Panc1 (cell line): ENCODE results near the gene MAPKAP1.

Experiments
- POLR2AphosphoS5 ChIP-seq: IDR thresholded peaks from 2 replicates; pipeline ENCODE4 v1.6.1; 2012; ENCODE audit warnings: mild to moderate bottlenecking, low read depth, low read length, moderate library complexity
- SIN3A ChIP-seq: IDR thresholded peaks from 2 replicates; pipeline ENCODE4 v1.6.1; 2012; ENCODE audit warnings: low read depth, mild to moderate bottlenecking, low read length, moderate library complexity, borderline replicate concordance; ENCODE audit not compliant: insufficient read depth
- TCF7L2 ChIP-seq: IDR thresholded peaks from 2 replicates; pipeline ENCODE4 v1.6.1; 2011; ENCODE audit warnings: mild to moderate bottlenecking, low read depth, low read length, inconsistent platforms
- TF ChIP-seq, protein P1 (sequence below): fragments of 450-650 bp; IDR thresholded peaks from 2 replicates; pipeline ENCODE4 v1.5.1; 2017; ENCODE audit warnings: mild to moderate bottlenecking
- TF ChIP-seq, protein P2 (sequence below), 2 experiments: IDR thresholded peaks; 2 replicates each; pipeline ENCODE4 v1.6.1; 2011 to 2012; ENCODE audit warnings: low read depth in 2 of 2, control low read depth in 1 of 2, low read length in 1 of 2, mild to moderate bottlenecking in 1 of 2, moderate library complexity in 1 of 2; ENCODE audit not compliant: insufficient read depth in 1 of 2

DNA sequence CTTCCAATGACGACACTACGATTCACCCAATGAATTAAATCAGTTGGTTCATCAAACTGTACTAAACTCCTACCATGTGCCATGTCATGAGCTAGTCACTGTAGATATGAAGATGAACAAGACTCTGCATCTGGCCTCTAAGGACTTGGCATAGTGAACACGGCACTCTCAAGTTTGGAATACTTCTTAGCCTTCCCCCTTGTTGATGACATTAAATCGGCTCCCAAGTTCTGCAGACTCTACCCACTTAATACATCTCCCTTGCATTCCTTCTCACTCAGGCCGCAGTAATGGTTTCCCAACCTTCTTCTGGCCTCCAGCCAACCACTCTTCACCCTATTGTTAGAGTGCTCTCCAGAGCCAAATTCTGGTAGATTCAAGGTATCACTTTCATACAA lies 184.7 kb downstream of the MAPKAP1 start:
- TF ChIP-seq POLR2AphosphoS5 (no peak), TCF7L2 (no peak), SIN3A (no peak)
- TF ChIP-seq, protein P1, sequence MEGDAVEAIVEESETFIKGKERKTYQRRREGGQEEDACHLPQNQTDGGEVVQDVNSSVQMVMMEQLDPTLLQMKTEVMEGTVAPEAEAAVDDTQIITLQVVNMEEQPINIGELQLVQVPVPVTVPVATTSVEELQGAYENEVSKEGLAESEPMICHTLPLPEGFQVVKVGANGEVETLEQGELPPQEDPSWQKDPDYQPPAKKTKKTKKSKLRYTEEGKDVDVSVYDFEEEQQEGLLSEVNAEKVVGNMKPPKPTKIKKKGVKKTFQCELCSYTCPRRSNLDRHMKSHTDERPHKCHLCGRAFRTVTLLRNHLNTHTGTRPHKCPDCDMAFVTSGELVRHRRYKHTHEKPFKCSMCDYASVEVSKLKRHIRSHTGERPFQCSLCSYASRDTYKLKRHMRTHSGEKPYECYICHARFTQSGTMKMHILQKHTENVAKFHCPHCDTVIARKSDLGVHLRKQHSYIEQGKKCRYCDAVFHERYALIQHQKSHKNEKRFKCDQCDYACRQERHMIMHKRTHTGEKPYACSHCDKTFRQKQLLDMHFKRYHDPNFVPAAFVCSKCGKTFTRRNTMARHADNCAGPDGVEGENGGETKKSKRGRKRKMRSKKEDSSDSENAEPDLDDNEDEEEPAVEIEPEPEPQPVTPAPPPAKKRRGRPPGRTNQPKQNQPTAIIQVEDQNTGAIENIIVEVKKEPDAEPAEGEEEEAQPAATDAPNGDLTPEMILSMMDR, result no peak
- TF ChIP-seq, protein P2, sequence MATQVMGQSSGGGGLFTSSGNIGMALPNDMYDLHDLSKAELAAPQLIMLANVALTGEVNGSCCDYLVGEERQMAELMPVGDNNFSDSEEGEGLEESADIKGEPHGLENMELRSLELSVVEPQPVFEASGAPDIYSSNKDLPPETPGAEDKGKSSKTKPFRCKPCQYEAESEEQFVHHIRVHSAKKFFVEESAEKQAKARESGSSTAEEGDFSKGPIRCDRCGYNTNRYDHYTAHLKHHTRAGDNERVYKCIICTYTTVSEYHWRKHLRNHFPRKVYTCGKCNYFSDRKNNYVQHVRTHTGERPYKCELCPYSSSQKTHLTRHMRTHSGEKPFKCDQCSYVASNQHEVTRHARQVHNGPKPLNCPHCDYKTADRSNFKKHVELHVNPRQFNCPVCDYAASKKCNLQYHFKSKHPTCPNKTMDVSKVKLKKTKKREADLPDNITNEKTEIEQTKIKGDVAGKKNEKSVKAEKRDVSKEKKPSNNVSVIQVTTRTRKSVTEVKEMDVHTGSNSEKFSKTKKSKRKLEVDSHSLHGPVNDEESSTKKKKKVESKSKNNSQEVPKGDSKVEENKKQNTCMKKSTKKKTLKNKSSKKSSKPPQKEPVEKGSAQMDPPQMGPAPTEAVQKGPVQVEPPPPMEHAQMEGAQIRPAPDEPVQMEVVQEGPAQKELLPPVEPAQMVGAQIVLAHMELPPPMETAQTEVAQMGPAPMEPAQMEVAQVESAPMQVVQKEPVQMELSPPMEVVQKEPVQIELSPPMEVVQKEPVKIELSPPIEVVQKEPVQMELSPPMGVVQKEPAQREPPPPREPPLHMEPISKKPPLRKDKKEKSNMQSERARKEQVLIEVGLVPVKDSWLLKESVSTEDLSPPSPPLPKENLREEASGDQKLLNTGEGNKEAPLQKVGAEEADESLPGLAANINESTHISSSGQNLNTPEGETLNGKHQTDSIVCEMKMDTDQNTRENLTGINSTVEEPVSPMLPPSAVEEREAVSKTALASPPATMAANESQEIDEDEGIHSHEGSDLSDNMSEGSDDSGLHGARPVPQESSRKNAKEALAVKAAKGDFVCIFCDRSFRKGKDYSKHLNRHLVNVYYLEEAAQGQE (IDR thresholded peaks at IDR 0.05; ENCODE audit: insufficient read depth in 1 of 2, low read depth in 2 of 2, low read length in 1 of 2), result no peak
